ENCODE results near the gene UST. TPM values are rescaled to one million over a fixed set of nuclear protein-coding genes. Genes with fewer than 3 reads are reported as not detected.

UST gene
- total RNA-seq, 2 donors from 2014 or later = 1.6 to 7.5 TPM

- ATAC-seq (replicated peaks) = no peak
Measured at GRCh38 chr6:149114167-149114566, 367.3 kb downstream of the UST start.

GRCh38 chr6:149118737-149119653, 372.2 kb downstream of the UST start:
- H3K4me3 Mint-ChIP-seq = no peak overlapping the region
- H3K27ac Mint-ChIP-seq = peak overlapping the region; percentile 73
- peaks cover 28% of the 10 kb centered on the region for H3K4me1 Mint-ChIP-seq
- no peaks in the 10 kb centered on the region for H3K27me3 Mint-ChIP-seq
- no peak for ATAC-seq (replicated peaks)
- peaks cover 5% of the 10 kb centered on the region for H3K9me3 Mint-ChIP-seq
- H3K36me3 Mint-ChIP-seq (ENCODE audit: low read depth) = no peaks in the 10 kb centered on the region

More at GRCh38 chr6:149114167-149114566, 367.3 kb downstream of the UST start:
- no peak overlapping the region for H3K4me3 Mint-ChIP-seq
- no peaks in the 10 kb centered on the region for H3K27me3 Mint-ChIP-seq
- no peaks in the 10 kb centered on the region for H3K36me3 Mint-ChIP-seq (ENCODE audit: low read depth)
- H3K4me1 Mint-ChIP-seq = peaks cover 26% of the 10 kb centered on the region
- H3K27ac Mint-ChIP-seq = no peak overlapping the region
- H3K9me3 Mint-ChIP-seq = no peaks in the 10 kb centered on the region

- Mint-ChIP-seq H3K9me3 (peaks cover 9% of the 10 kb centered on the region), H3K4me1 (peaks cover 34% of the 10 kb centered on the region), H3K4me3 (peak overlapping the region; percentile 45), H3K27me3 (no peaks in the 10 kb centered on the region), H3K27ac (peak overlapping the region; percentile 92), H3K36me3 (ENCODE audit: low read depth) (no peaks in the 10 kb centered on the region)
- peak; percentile 57 for ATAC-seq (replicated peaks)
Measured at GRCh38 chr6:149122850-149123821, 376.3 kb downstream of the UST start.

GRCh38 chr6:149125309-149125708, 378.5 kb downstream of the UST start:
- peaks cover 52% of the 10 kb centered on the region for H3K4me1 Mint-ChIP-seq
- no peaks in the 10 kb centered on the region for H3K27me3 Mint-ChIP-seq
- H3K9me3 Mint-ChIP-seq = peaks cover 12% of the 10 kb centered on the region
- no peak overlapping the region for H3K27ac Mint-ChIP-seq
- no peak overlapping the region for H3K4me3 Mint-ChIP-seq
- no peaks in the 10 kb centered on the region for H3K36me3 Mint-ChIP-seq (ENCODE audit: low read depth)
- no peak for ATAC-seq (replicated peaks)
